Activated T-cell treated with anti-CD3 and anti-CD28 coated beads, Interleukin-2, amount 50 U/mL, for 4 hours (primary cell): ENCODE measurements around the gene TSEN54. TPM values are rescaled to one million over a fixed set of nuclear protein-coding genes. Genes with fewer than 3 reads are reported as not detected.

ENCODE experiments used
- ATAC-seq, 2 donors: fragments of 200-7000 bp; cut with Tn5 transposase; one replicate each; pipeline ENCODE4 v1.10.0; 2021
- DNase-seq: peaks from one replicate; pipeline ENCODE4 v3.0.0-alpha.2; 2020
- H3K27me3 Mint-ChIP-seq: one replicate; pipeline ENCODE4 v1.8.0; 2021; ENCODE audit warnings: low read depth, mixed read lengths
- H3K36me3 Mint-ChIP-seq: one replicate; pipeline ENCODE4 v1.8.0; 2022; ENCODE audit warnings: mixed read lengths; ENCODE audit not compliant: insufficient read depth
- H3K4me1 Mint-ChIP-seq: one replicate; pipeline ENCODE4 v1.8.0; 2021; ENCODE audit warnings: low read depth, mixed read lengths
- H3K4me3 Mint-ChIP-seq: one replicate; pipeline ENCODE4 v1.8.0; 2021; ENCODE audit warnings: mild to moderate bottlenecking, moderate library complexity, mixed read lengths
- H3K9me3 Mint-ChIP-seq: one replicate; pipeline ENCODE4 v1.8.0; 2021; ENCODE audit warnings: mixed read lengths
- total RNA-seq, 3 donors: library from RNA; stranded (reverse); gene quantifications; one replicate each; pipeline ENCODE4 v1.2.1, GENCODE V29; 2021

TSEN54 gene
- total RNA-seq, 3 donors from 2014 or later: 64.1 to 76.2 (median 71.5) TPM

GRCh38 chr17:75561927-75562603, 45.7 kb downstream of the TSEN54 start:
- H3K9me3 Mint-ChIP-seq: no peaks in the 10 kb centered on the region
- no peak overlapping the region for H3K4me3 Mint-ChIP-seq
- H3K27me3 Mint-ChIP-seq: no peaks in the 10 kb centered on the region
- H3K4me1 Mint-ChIP-seq: no peaks in the 10 kb centered on the region
- no peak for ATAC-seq
- DNase-seq: no peak
- H3K36me3 Mint-ChIP-seq: peaks cover 12% of the 10 kb centered on the region

DNA sequence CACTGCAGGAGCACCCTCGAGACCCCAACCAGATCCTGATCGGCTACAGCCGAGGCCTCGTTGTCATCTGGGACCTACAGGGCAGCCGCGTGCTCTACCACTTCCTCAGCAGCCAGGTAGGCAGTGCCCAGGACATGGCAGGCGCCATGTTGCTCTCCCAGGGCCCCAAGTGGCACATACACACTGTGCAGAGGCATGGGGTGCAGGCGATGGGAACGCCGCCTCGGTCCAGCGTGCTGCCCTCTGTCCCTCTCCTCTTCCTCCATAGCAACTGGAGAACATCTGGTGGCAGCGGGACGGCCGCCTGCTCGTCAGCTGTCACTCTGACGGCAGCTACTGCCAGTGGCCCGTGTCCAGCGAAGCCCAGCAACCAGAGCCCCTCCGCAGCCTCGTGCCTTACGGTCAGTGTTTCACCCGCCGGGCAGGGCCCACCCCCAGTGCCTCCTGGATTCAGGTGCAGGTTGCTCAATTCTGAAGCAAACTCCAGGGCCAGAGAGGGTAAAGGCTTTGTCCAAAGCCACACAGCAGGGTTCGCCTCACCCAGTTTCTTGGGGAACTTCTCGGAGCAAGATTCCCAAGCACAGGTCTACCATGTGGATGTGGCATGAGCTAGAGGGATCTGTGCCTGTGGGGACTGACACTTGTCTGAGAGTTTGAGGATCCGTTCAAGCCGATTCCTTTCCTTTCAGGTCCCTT, 46.9 kb downstream of the TSEN54 start:
- Mint-ChIP-seq H3K4me3 (no peak overlapping the region), H3K36me3 (peaks cover 12% of the 10 kb centered on the region), H3K27me3 (no peaks in the 10 kb centered on the region), H3K9me3 (no peaks in the 10 kb centered on the region), H3K4me1 (no peaks in the 10 kb centered on the region)
- DNase-seq (no peak), ATAC-seq (no peak)

DNA sequence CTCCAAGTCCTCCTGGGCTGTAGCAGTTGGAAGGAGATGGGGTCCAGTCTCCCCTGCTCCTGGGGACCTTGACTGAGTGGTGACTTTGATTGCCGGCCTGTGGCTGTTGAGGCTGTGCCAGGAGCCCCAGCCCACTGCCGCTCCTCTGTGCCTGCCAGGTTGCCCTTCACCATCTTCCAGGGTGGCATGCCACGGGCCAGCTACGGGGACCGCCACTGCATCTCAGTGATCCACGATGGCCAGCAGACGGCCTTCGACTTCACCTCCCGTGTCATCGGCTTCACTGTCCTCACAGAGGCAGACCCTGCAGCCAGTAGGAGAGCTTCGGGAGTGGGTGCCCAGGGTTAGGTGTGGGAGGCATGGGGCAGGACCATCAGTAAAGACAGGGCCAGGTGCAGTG, 47.9 kb downstream of the TSEN54 start:
- Mint-ChIP-seq H3K36me3 (peaks cover 12% of the 10 kb centered on the region), H3K4me3 (no peak overlapping the region), H3K27me3 (no peaks in the 10 kb centered on the region), H3K9me3 (no peaks in the 10 kb centered on the region), H3K4me1 (no peaks in the 10 kb centered on the region)
- ATAC-seq (no peak), DNase-seq (no peak)

DNA sequence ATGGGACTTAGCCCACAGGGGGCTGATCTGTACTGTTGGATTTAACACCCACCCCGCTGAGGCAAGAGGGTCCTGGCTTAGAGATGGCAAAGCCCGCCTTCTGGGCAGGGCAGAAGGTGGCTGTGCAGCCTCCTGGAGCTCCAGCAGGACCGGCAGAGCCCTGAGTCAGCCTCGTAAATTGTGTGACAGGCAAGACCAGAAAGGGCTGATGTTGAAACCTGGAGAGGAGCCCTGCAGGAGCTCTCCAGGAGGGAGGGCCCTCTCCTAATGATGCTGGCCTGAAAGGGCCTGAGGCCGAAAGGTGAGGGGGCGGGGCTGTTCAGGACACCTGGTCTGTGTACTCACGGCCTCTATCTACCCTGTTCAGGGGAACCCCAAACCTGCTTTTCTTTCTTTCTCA, 48.7 kb downstream of the TSEN54 start:
- no peaks in the 10 kb centered on the region for H3K27me3 Mint-ChIP-seq
- no peaks in the 10 kb centered on the region for H3K9me3 Mint-ChIP-seq
- no peak for DNase-seq
- H3K36me3 Mint-ChIP-seq: peaks cover 12% of the 10 kb centered on the region
- no peak for ATAC-seq
- H3K4me1 Mint-ChIP-seq: no peaks in the 10 kb centered on the region
- H3K4me3 Mint-ChIP-seq: no peak overlapping the region

DNA sequence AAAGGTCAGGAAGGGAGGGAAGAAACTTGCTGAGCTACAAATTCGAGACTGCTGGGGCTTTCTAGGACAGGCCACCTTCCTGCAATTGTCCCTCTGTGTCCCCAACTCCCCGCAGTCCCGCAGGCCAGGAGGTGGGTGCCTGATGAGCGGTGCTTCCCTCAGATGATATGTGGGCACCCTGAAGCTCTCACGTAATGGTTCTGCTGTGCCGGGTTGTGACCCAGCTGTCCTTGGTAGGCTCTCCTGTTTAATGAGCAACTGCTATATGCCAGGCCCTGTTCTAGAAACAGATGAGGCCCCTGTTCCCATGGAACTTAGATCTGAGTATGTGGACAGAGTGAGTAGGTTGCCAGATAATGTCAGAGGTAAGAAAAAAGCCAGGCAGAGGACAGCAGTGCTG, 49.3 kb downstream of the TSEN54 start:
- H3K4me3 Mint-ChIP-seq: no peak overlapping the region
- no peaks in the 10 kb centered on the region for H3K27me3 Mint-ChIP-seq
- H3K36me3 Mint-ChIP-seq: peaks cover 12% of the 10 kb centered on the region
- no peaks in the 10 kb centered on the region for H3K4me1 Mint-ChIP-seq
- no peak for DNase-seq
- no peak for ATAC-seq
- H3K9me3 Mint-ChIP-seq: no peaks in the 10 kb centered on the region

GRCh38 chr17:75566416-75566815, 50.1 kb downstream of the TSEN54 start:
- DNase-seq (no peak), ATAC-seq (no peak)
- Mint-ChIP-seq H3K27me3 (no peaks in the 10 kb centered on the region), H3K36me3 (peaks cover 12% of the 10 kb centered on the region), H3K4me3 (no peak overlapping the region), H3K9me3 (no peaks in the 10 kb centered on the region), H3K4me1 (no peaks in the 10 kb centered on the region)

- DNase-seq: no peak
- Mint-ChIP-seq H3K36me3 (peaks cover 12% of the 10 kb centered on the region), H3K27me3 (no peaks in the 10 kb centered on the region), H3K9me3 (no peaks in the 10 kb centered on the region), H3K4me1 (no peaks in the 10 kb centered on the region), H3K4me3 (no peak overlapping the region)
- ATAC-seq: no peak
Measured at GRCh38 chr17:75566834-75567233, 50.5 kb downstream of the TSEN54 start.

- DNase-seq (no peak), ATAC-seq (no peak)
- no peak overlapping the region for H3K4me3 Mint-ChIP-seq
Measured at GRCh38 chr17:75568412-75569255, 52.3 kb downstream of the TSEN54 start.

DNA sequence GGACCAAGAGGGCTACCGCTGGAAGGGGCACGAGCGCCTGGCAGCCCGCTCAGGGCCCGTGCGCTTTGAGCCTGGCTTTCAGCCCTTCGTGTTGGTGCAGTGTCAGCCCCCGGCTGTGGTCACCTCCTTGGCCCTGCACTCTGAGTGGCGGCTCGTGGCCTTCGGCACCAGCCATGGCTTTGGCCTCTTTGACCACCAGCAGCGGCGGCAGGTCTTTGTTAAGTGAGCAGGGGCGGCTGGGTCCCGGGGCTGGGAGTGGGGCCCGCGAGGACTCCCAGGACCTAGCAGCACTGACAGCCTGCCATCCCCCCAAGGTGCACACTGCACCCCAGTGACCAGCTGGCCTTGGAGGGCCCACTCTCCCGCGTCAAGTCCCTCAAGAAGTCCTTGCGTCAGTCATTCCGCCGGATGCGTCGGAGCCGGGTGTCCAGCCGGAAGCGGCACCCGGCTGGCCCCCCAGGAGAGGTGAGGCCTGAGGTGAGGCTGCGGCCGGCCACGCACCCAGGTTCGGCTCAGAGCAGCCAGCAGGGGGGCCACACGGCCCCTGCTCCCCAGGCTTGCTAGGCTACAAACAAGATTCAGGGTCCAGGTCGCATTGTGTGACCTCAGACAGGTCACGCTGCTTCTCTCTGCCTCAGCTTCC, 53.8 kb downstream of the TSEN54 start:
- H3K27me3 Mint-ChIP-seq: no peaks in the 10 kb centered on the region
- DNase-seq: no peak
- no peak overlapping the region for H3K4me3 Mint-ChIP-seq
- no peaks in the 10 kb centered on the region for H3K9me3 Mint-ChIP-seq
- no peak for ATAC-seq
- H3K4me1 Mint-ChIP-seq: no peaks in the 10 kb centered on the region
- peaks cover 8% of the 10 kb centered on the region for H3K36me3 Mint-ChIP-seq

More at GRCh38 chr17:75568412-75569255, 52.3 kb downstream of the TSEN54 start:
- Mint-ChIP-seq H3K4me1 (no peaks in the 10 kb centered on the region), H3K27me3 (no peaks in the 10 kb centered on the region), H3K36me3 (peaks cover 8% of the 10 kb centered on the region), H3K9me3 (no peaks in the 10 kb centered on the region)

DNA sequence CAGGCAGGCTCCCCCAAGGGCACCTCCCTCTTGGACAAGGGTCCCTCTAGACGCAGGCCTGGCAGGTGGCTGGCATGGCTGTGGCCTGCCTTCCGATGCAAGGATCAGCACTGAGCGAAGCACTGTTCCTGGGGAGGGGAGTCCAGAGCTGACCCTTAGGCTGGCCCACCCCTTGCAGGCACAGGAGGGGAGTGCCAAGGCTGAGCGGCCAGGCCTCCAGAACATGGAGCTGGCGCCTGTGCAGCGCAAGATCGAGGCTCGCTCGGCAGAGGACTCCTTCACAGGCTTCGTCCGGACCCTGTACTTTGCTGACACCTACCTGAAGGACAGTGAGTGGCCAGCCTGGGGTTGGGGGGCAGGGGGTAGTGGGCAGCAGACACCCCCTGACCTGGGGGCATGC, 54.4 kb downstream of the TSEN54 start:
- Mint-ChIP-seq H3K4me3 (no peak overlapping the region), H3K27me3 (no peaks in the 10 kb centered on the region), H3K9me3 (no peaks in the 10 kb centered on the region), H3K4me1 (no peaks in the 10 kb centered on the region), H3K36me3 (peaks cover 8% of the 10 kb centered on the region)
- ATAC-seq: no peak
- DNase-seq: no peak

- ATAC-seq: peak in 1 of 2 donors; percentile 32
- Mint-ChIP-seq H3K4me3 (no peak overlapping the region), H3K36me3 (peaks cover 6% of the 10 kb centered on the region), H3K9me3 (no peaks in the 10 kb centered on the region), H3K4me1 (no peaks in the 10 kb centered on the region), H3K27me3 (no peaks in the 10 kb centered on the region)
- no peak for DNase-seq
Measured at GRCh38 chr17:75571197-75571884, 55.0 kb downstream of the TSEN54 start.

GRCh38 chr17:75571885-75572215, 55.5 kb downstream of the TSEN54 start:
- Mint-ChIP-seq H3K36me3 (peaks cover under 1% of the 10 kb centered on the region), H3K27me3 (no peaks in the 10 kb centered on the region), H3K4me3 (no peak overlapping the region), H3K4me1 (no peaks in the 10 kb centered on the region), H3K9me3 (no peaks in the 10 kb centered on the region)
- no peak for DNase-seq
- ATAC-seq: no peak

DNA sequence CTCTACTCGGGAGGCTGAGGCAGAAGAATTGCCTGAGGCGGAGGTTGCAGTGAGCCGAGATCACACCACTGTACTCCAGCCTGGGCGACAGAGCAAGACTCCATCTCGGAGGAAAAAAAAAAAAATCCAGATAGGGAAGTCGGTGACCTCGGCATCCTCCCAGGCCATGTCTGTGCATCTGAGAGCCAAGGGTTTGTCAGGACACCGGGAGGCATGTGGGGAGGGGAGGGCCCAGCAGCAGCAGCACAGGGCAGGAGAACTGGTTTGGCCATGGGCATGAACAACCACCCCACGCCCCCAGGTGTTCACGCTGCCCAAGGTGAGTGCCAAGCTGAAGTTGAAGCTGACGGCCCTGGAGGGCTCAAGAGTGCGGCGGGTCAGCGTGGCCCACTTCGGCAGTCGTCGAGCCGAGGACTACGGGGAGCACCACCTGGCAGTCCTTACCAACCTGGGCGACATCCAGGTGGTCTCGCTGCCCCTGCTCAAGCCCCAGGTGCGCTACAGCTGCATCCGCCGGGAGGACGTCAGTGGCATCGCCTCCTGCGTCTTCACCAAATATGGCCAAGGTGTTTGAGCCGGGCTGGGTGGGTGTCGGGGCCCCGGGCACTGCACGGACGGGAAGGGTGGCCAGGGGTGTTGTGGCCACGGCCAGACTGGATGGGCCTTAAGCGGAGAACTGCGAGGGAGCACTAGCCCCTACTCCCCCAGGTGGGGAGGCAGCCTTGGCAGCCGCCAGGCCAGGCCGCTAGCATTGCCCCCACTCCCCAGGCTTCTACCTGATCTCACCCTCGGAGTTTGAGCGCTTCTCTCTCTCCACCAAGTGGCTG, 56.6 kb downstream of the TSEN54 start:
- H3K9me3 Mint-ChIP-seq: no peaks in the 10 kb centered on the region
- ATAC-seq (no peak), DNase-seq (no peak)
- no peaks in the 10 kb centered on the region for H3K4me1 Mint-ChIP-seq
- no peaks in the 10 kb centered on the region for H3K36me3 Mint-ChIP-seq
- H3K4me3 Mint-ChIP-seq: no peak overlapping the region
- H3K27me3 Mint-ChIP-seq: no peaks in the 10 kb centered on the region
